Transverse colon (tissue), 4 donors: ENCODE results near the gene SH3RF3. TPM values are rescaled to one million over a fixed set of nuclear protein-coding genes. Genes with fewer than 3 reads are reported as not detected.

Experiments
- DNase-seq: peaks from one replicate; pipeline ENCODE4 v3.0.0-alpha.2; 2019
- H3K27ac ChIP-seq, 4 donors: fragments of 200-600 bp; sonication (generic); 2 replicates each; pipeline ENCODE4 v1.5.1; 2016 to 2018; ENCODE audit warnings: inconsistent platforms in 4 of 4
- H3K27me3 ChIP-seq: fragments of 200-600 bp; sonication (generic); 2 replicates; pipeline ENCODE4 v1.5.1; 2017; ENCODE audit warnings: inconsistent platforms
- H3K36me3 ChIP-seq, 4 donors: fragments of 200-600 bp; sonication (generic); 2 replicates each; pipeline ENCODE4 v1.5.1; 2017 to 2019; ENCODE audit warnings: inconsistent platforms in 4 of 4
- H3K4me1 ChIP-seq, 4 donors: fragments of 200-600 bp; sonication (generic); 2 replicates each; pipeline ENCODE4 v1.5.1; 2017 to 2020; ENCODE audit warnings: inconsistent platforms in 4 of 4
- H3K4me3 ChIP-seq, 4 donors: fragments of 200-600 bp; sonication (generic); 1 replicate in 1 of 4; 2 replicates in 3 of 4; pipeline versions ENCODE4 v1.5.1 to v1.6.1; 2017 to 2019; ENCODE audit warnings: inconsistent platforms in 4 of 4
- H3K9me3 ChIP-seq, 2 donors: fragments of 200-600 bp; sonication (generic); 2 replicates each; pipeline ENCODE4 v1.5.1; 2017 to 2019; ENCODE audit warnings: inconsistent platforms in 2 of 2
- CTCF ChIP-seq, 5 experiments: fragments of 200-600 bp in 3 of 5; fragments of 450-650 bp in 2 of 5; sonication (generic) in 3 of 5; IDR thresholded peaks; 1 replicate in 2 of 5; 2 replicates in 3 of 5; pipeline ENCODE4 v1.5.1; 2016 to 2017; ENCODE audit warnings: antibody characterized with exemption in 5 of 5, inconsistent platforms in 3 of 5, mild to moderate bottlenecking in 2 of 5, moderate library complexity in 1 of 5
- EP300 ChIP-seq: sonication (generic); formaldehyde crosslinking; IDR thresholded peaks from one replicate; pipeline ENCODE4 v1.6.1; 2017; ENCODE audit warnings: antibody characterized with exemption, low read depth
- POLR2A ChIP-seq: fragments of 450-650 bp; IDR thresholded peaks from one replicate; pipeline ENCODE4 v1.6.1; 2016; ENCODE audit warnings: antibody characterized with exemption, mild to moderate bottlenecking, moderate library complexity
- POLR2AphosphoS5 ChIP-seq, 3 donors: sonication (generic); formaldehyde crosslinking; IDR thresholded peaks; one replicate each; pipeline ENCODE4 v1.6.1; 2016; ENCODE audit warnings: antibody characterized with exemption in 3 of 3
- WGBS, 2 donors: methylation state at CpG; one replicate each; pipeline ENCODE4 v1.1.5; 2018; ENCODE audit warnings: low coverage in 1 of 2; 5-methylcytosine and 5-hydroxymethylcytosine counted together
- in situ Hi-C, 4 donors: fragments of 200-750 bp; cut with MboI; loops; one replicate each; pipeline versions ENCODE4 v1.15.0 to v1.15.1; 2017; ENCODE audit warnings: low sequenced_read_pairs in 3 of 4, low pct_ligation_motif_present in 1 of 4, low pct_unique_long_range_greater_than_20kb in 1 of 4
- intact Hi-C: fragments of 100-400 bp; cut with DNase I; formaldehyde crosslinking; loops from one replicate; pipeline ENCODE4 v1.15.1; 2023; ENCODE audit warnings: low total_unique reads
- total RNA-seq, 4 donors: library from RNA; depleted of rRNA; stranded (reverse); fragments of >200 nt; gene quantifications; one replicate each; pipeline ENCODE4 v1.1.0, GENCODE V29; 2016

Gene SH3RF3
- total RNA-seq, 4 donors from 2014 or later, result 1.9 to 8.8 (median 2.9) TPM

GRCh38 chr2:109145286-109145685 is 16.3 kb downstream of the SH3RF3 start:
- no peaks in the 10 kb centered on the region for H3K27me3 ChIP-seq
- no peak for DNase-seq
- TF ChIP-seq POLR2AphosphoS5 (IDR thresholded peaks at IDR 0.05) (no peak), CTCF (IDR thresholded peaks at IDR 0.05) (no peak), EP300 (no peak), POLR2A (no peak)
- in situ Hi-C loops, result no loop called here
- H3K4me1 ChIP-seq, result no peaks in the 10 kb centered on the region
- intact Hi-C loops, result no loop called here
- no peak overlapping the region for H3K27ac ChIP-seq
- H3K36me3 ChIP-seq, result no peaks in the 10 kb centered on the region
- WGBS, 2 donors, result 50 to 89% methylated on average over 2 to 12 of the region's 12 CpGs
- H3K4me3 ChIP-seq, result no peak overlapping the region
- no peaks in the 10 kb centered on the region for H3K9me3 ChIP-seq

- DNase-seq, result no peak
- Histone ChIP-seq H3K4me1 (no peaks in the 10 kb centered on the region), H3K36me3 (no peaks in the 10 kb centered on the region), H3K27ac (no peak overlapping the region), H3K9me3 (no peaks in the 10 kb centered on the region), H3K4me3 (no peak overlapping the region), H3K27me3 (no peaks in the 10 kb centered on the region)
- 87% methylated on average over 7 of the region's 7 CpGs for WGBS, 2 donors
- intact Hi-C loops (no loop called here), in situ Hi-C loops (no loop called here)
- TF ChIP-seq CTCF (IDR thresholded peaks at IDR 0.05) (no peak), POLR2AphosphoS5 (IDR thresholded peaks at IDR 0.05) (no peak), POLR2A (no peak), EP300 (no peak)
Observed at GRCh38 chr2:109147405-109147804, 18.4 kb downstream of the SH3RF3 start.

GRCh38 chr2:109148117-109148746 is 19.2 kb downstream of the SH3RF3 start:
- in situ Hi-C loops, result no loop called here
- no peaks in the 10 kb centered on the region for H3K36me3 ChIP-seq
- no peaks in the 10 kb centered on the region for H3K9me3 ChIP-seq
- H3K4me3 ChIP-seq, result no peak overlapping the region
- intact Hi-C loops, result no loop called here
- no peaks in the 10 kb centered on the region for H3K27me3 ChIP-seq
- H3K4me1 ChIP-seq, result no peaks in the 10 kb centered on the region
- WGBS, 2 donors, result 67 to 85% methylated on average over 5 to 12 of the region's 12 CpGs
- TF ChIP-seq POLR2AphosphoS5 (IDR thresholded peaks at IDR 0.05) (no peak), EP300 (no peak), POLR2A (no peak), CTCF (IDR thresholded peaks at IDR 0.05) (no peak)
- no peak for DNase-seq
- no peak overlapping the region for H3K27ac ChIP-seq

- Histone ChIP-seq H3K27ac (no peak overlapping the region), H3K36me3 (no peaks in the 10 kb centered on the region), H3K4me1 (no peaks in the 10 kb centered on the region), H3K27me3 (no peaks in the 10 kb centered on the region), H3K4me3 (no peak overlapping the region), H3K9me3 (no peaks in the 10 kb centered on the region)
- 68 to 83% methylated on average over 5 to 8 of the region's 8 CpGs for WGBS, 2 donors
- no peak for DNase-seq
- intact Hi-C loops (no loop called here), in situ Hi-C loops (no loop called here)
- TF ChIP-seq POLR2AphosphoS5 (IDR thresholded peaks at IDR 0.05) (no peak), EP300 (no peak), CTCF (IDR thresholded peaks at IDR 0.05) (no peak), POLR2A (no peak)
Observed at GRCh38 chr2:109148991-109149645, 20.1 kb downstream of the SH3RF3 start.
